Osteocyte (in vitro differentiated cells): Measurements from ENCODE around the gene PAK1. TPM values are rescaled to one million over a fixed set of nuclear protein-coding genes. Genes with fewer than 3 reads are reported as not detected.

Source experiments
- DNase-seq: peaks from one replicate; pipeline ENCODE4 v3.0.0; 2021; ENCODE audit warnings: mixed read lengths; ENCODE audit not compliant: unreplicated experiment; ENCODE audit errors: extremely low spot score
- H3K27ac Mint-ChIP-seq: one replicate; pipeline ENCODE4 v1.8.0; 2021; ENCODE audit warnings: mild to moderate bottlenecking, mixed read lengths; ENCODE audit not compliant: unreplicated experiment
- H3K27me3 Mint-ChIP-seq: one replicate; pipeline ENCODE4 v1.8.0; 2021; ENCODE audit warnings: mixed read lengths; ENCODE audit not compliant: unreplicated experiment
- H3K36me3 Mint-ChIP-seq: one replicate; pipeline ENCODE4 v1.8.0; 2021; ENCODE audit warnings: mixed read lengths; ENCODE audit not compliant: unreplicated experiment
- H3K4me1 Mint-ChIP-seq: one replicate; pipeline ENCODE4 v1.8.0; 2021; ENCODE audit warnings: mixed read lengths; ENCODE audit not compliant: unreplicated experiment
- H3K4me3 Mint-ChIP-seq: one replicate; pipeline ENCODE4 v1.8.0; 2021; ENCODE audit warnings: mild to moderate bottlenecking, moderate library complexity, mixed read lengths; ENCODE audit not compliant: unreplicated experiment
- H3K9me3 Mint-ChIP-seq: one replicate; pipeline ENCODE4 v1.8.0; 2021; ENCODE audit warnings: mixed read lengths; ENCODE audit not compliant: unreplicated experiment
- CTCF ChIP-seq: fragments of 200-600 bp; sonication (generic); IDR thresholded peaks from 2 replicates; pipeline ENCODE4 v1.5.0; 2021; ENCODE audit warnings: antibody characterized with exemption, mild to moderate bottlenecking, moderate library complexity
- total RNA-seq: library from RNA; stranded (reverse); gene quantifications from 2 replicates; pipeline ENCODE4 v1.2.1, GENCODE V29; 2021

The PAK1 gene
- total RNA-seq, 1 donor from 2014 or later, result 20.9 TPM

DNA sequence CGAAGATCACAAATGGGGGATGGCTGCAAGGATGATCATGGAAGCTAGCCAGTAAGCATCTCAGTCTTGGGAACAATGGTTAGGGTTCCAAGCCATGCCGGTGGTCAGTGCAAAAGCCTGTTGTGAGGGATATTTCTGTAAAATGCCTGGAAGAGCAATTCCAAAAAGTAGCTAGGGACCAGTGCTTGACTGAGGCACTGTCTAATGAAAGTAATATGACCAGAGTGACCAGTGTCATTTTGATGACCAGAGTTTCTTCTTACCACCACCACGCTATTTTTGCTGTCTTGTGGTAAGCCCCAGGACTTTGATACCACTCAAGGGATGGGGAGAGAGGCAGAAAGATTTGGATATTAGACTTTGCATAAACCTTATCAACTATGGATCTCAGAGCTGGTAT, 190.8 kb downstream of the PAK1 start:
- TF ChIP-seq CTCF, result no peak
- Mint-ChIP-seq H3K9me3 (peaks cover 16% of the 10 kb centered on the region), H3K27me3 (peaks cover 11% of the 10 kb centered on the region), H3K27ac (no peak overlapping the region), H3K4me3 (no peak overlapping the region), H3K4me1 (peaks cover 12% of the 10 kb centered on the region), H3K36me3 (no peaks in the 10 kb centered on the region)
- no peak for DNase-seq

DNA sequence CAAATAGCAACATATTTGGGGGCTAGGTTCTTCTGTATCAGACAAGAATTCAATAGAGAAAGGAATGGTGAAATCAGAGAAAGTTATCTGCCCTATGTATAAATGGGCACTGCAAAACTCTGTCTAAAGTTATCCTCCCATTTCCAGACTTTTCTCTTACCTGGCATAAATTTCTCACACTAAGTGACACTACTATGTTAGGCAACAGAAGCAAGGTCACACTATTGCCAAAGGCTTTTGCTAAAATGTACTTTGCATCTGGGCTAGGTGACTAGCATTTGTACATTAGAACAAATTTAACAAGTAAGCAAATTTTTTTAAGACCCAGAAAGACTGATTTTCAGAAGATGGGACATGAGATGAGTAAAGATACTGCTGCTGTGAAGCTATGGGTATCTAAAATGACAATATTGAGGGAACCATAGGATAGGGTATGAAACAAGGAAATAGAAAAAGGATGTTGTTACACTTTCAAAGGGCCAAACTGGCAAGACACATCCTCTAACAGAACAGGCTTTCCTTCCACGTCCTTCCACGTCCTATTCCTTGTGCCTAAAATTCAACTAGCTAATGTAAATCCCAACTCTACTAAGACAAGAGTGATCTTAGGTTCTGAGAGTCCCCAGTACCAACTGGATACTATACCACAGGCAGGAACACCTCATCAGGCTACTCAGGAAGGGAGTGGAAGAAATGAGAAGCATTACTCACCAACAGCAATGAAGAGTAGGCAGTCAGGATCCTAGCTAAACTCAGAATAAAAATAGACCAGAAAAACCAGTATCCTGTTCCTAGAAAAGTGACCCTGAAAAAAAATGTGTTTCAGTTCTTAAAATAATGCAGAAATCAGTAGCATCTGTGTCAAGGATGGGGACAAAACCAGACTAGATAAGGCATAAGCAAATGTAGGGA, 195.0 kb downstream of the PAK1 start:
- no peak for DNase-seq
- Mint-ChIP-seq H3K27me3 (peaks cover 20% of the 10 kb centered on the region), H3K4me3 (no peak overlapping the region), H3K36me3 (no peaks in the 10 kb centered on the region), H3K9me3 (peaks cover 16% of the 10 kb centered on the region), H3K27ac (no peak overlapping the region), H3K4me1 (no peaks in the 10 kb centered on the region)
- no peak for TF ChIP-seq CTCF

DNA sequence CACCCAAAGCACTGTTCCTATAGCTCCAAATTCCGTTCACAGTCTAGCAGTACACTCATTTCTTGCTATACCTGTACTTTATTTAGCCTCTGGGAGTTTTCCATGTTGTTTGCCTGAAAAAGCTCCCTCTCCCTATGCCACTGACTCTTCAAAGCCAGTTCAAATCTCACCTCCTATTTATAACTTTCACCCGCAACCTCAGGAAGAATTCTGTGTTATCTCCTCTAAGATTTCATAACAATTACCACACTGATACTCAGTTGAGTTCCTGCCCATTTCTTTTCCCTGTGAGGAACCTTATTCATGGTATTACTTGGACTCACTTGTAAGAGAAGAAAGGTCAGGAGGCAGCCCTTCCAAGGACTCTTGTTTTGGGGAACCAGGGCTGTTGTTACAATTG, 197.6 kb downstream of the PAK1 start:
- Mint-ChIP-seq H3K27me3 (peaks cover 25% of the 10 kb centered on the region), H3K4me1 (no peaks in the 10 kb centered on the region), H3K36me3 (no peaks in the 10 kb centered on the region), H3K9me3 (peaks cover 15% of the 10 kb centered on the region), H3K27ac (no peak overlapping the region), H3K4me3 (no peak overlapping the region)
- DNase-seq, result no peak
- no peak for TF ChIP-seq CTCF

Other genes with a start within 250 kb of the PAK1 start
- gene GDPD4, start 172.4 kb downstream of the PAK1 start, total RNA-seq, result not detected in 2 replicates
- gene AQP11, start 115.9 kb upstream of the PAK1 start, total RNA-seq, result 0.76 and 0.91 TPM in 2 replicates
- 87.4 and 88.0 TPM in 2 replicates for gene CLNS1A, start 163.7 kb upstream of the PAK1 start, total RNA-seq